ENCODE results near the gene PLEKHA7. TPM values are rescaled to one million over a fixed set of nuclear protein-coding genes. Genes with fewer than 3 reads are reported as not detected.
"Not testable (repeated sequence)": the region's sequence is repeated elsewhere in the genome, so short reads cannot be mapped to it uniquely, and the experiment has no call there.

The PLEKHA7 gene
- total RNA-seq, 2 donors from 2014 or later: 17.5 to 21.9 TPM

DNA sequence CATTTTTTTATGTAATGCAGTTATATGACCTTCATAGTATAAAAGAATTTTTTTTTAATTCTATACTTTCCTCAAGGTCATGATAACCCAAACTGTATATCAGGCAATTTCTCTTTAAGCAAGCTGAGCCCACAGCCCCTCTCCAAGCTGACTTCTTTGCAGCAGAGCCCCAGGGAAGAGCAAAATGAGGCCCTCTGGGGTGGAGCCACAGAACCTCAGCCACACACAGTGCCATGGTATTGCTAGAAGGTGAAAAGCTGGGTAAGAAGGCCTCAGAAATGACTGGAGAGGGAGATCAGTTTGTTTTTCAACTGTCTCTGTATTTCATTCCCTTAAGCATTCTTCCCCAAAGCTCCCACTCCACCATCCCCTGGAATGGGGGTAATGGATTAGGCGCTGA lies 108.8 kb downstream of the PLEKHA7 start:
- 80% methylated on average over 1 of the region's 1 CpG; no CpG with 5 or more reads in 1 of the 2 experiments for WGBS, 2 experiments (ENCODE audit: insufficient coverage in 1 of 2, insufficient read length in 1 of 2)
- peaks cover 1% of the 10 kb centered on the region for H3K27me3 Mint-ChIP-seq (ENCODE audit: insufficient read depth)
- no peak overlapping the region for H3K4me3 ChIP-seq (ENCODE audit: low read length)

DNA sequence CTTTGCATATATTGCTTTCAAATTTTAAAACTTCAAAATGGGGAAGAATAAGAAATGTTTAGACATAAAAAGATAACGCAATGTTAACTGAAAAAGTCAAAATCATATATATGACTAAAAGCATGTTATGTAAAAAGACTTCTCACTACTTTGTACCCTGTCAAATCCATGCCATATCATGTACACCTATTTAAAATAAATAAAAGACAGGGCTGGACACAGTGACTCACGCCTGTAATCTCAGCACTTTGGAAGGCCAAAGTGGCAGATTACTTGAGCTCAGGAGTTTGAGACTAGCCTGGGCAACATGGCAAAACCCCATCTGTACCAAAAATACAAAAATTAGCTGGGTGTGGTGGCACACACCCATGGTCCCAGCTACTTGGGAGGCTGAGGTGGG lies 109.5 kb downstream of the PLEKHA7 start:
- not testable (repeated sequence) for H3K27me3 Mint-ChIP-seq (ENCODE audit: insufficient read depth); H3K27ac Mint-ChIP-seq; H3K36me3 ChIP-seq (ENCODE audit: control insufficient read depth, insufficient read depth, low read length); H3K9me3 ChIP-seq (ENCODE audit: control insufficient read depth, low read length); H3K9me3 Mint-ChIP-seq; H3K9ac ChIP-seq (ENCODE audit: extremely low read depth, low read length, poor library complexity, severe bottlenecking); H3K4me3 ChIP-seq (ENCODE audit: low read length); DNase-seq; H3K36me3 Mint-ChIP-seq (ENCODE audit: low read depth); H3K27me3 ChIP-seq (ENCODE audit: control insufficient read depth, insufficient read depth, low read length, poor library complexity, severe bottlenecking); H3K27ac ChIP-seq (ENCODE audit: low read depth, low read length); H3K4me1 Mint-ChIP-seq; H3K4me1 ChIP-seq (ENCODE audit: control insufficient read depth, insufficient read depth, low read length); H3K4me3 Mint-ChIP-seq
- 88 to 96% methylated on average over 1 to 2 of the region's 2 CpGs for WGBS, 2 experiments (ENCODE audit: insufficient coverage in 1 of 2, insufficient read length in 1 of 2)

More for the DNA sequence above, 108.8 kb downstream of the PLEKHA7 start:
- H3K9ac ChIP-seq (ENCODE audit: extremely low read depth, low read length, poor library complexity, severe bottlenecking): no peak overlapping the region
- no peak for TF ChIP-seq CTCF (conservative IDR thresholded peaks at IDR 0.05)
- H3K36me3 Mint-ChIP-seq (ENCODE audit: low read depth): peaks cover 4% of the 10 kb centered on the region
- no peaks in the 10 kb centered on the region for H3K36me3 ChIP-seq (ENCODE audit: control insufficient read depth, insufficient read depth, low read length)
- peaks cover 6% of the 10 kb centered on the region for H3K9me3 Mint-ChIP-seq
- no peaks in the 10 kb centered on the region for H3K4me1 ChIP-seq (ENCODE audit: control insufficient read depth, insufficient read depth, low read length)
- no peaks in the 10 kb centered on the region for H3K27me3 ChIP-seq (ENCODE audit: control insufficient read depth, insufficient read depth, low read length, poor library complexity, severe bottlenecking)
- H3K4me1 Mint-ChIP-seq: peaks cover 3% of the 10 kb centered on the region
- no peak for DNase-seq
- H3K27ac Mint-ChIP-seq: no peak overlapping the region
- no peak overlapping the region for H3K4me3 Mint-ChIP-seq
- no peak overlapping the region for H3K27ac ChIP-seq (ENCODE audit: low read depth, low read length)
- H3K9me3 ChIP-seq (ENCODE audit: control insufficient read depth, low read length): no peaks in the 10 kb centered on the region

GRCh38 chr11:16902781-16903378 lies 111.3 kb downstream of the PLEKHA7 start:
- Histone ChIP-seq H3K27ac (ENCODE audit: low read depth, low read length) (no peak overlapping the region), H3K4me1 (ENCODE audit: control insufficient read depth, insufficient read depth, low read length) (peaks cover 2% of the 10 kb centered on the region), H3K9ac (ENCODE audit: extremely low read depth, low read length, poor library complexity, severe bottlenecking) (no peak overlapping the region), H3K36me3 (ENCODE audit: control insufficient read depth, insufficient read depth, low read length) (no peaks in the 10 kb centered on the region), H3K27me3 (ENCODE audit: control insufficient read depth, insufficient read depth, low read length, poor library complexity, severe bottlenecking) (no peaks in the 10 kb centered on the region), H3K4me3 (ENCODE audit: low read length) (no peak overlapping the region), H3K9me3 (ENCODE audit: control insufficient read depth, low read length) (no peaks in the 10 kb centered on the region)
- no peak for DNase-seq
- H3K36me3 Mint-ChIP-seq (ENCODE audit: low read depth): peaks cover 4% of the 10 kb centered on the region
- no peak overlapping the region for H3K4me3 Mint-ChIP-seq
- peaks cover 6% of the 10 kb centered on the region for H3K9me3 Mint-ChIP-seq
- peaks cover 1% of the 10 kb centered on the region for H3K27me3 Mint-ChIP-seq (ENCODE audit: insufficient read depth)
- no peak overlapping the region for H3K27ac Mint-ChIP-seq
- TF ChIP-seq CTCF (conservative IDR thresholded peaks at IDR 0.05): no peak
- WGBS, 2 experiments (ENCODE audit: insufficient coverage in 1 of 2, insufficient read length in 1 of 2): 86 to 100% methylated on average over 1 to 2 of the region's 2 CpGs
- peaks cover 23% of the 10 kb centered on the region for H3K4me1 Mint-ChIP-seq

GRCh38 chr11:16902182-16902581 lies 112.0 kb downstream of the PLEKHA7 start:
- H3K36me3 Mint-ChIP-seq (ENCODE audit: low read depth): peaks cover 4% of the 10 kb centered on the region
- H3K4me1 Mint-ChIP-seq: peaks cover 30% of the 10 kb centered on the region
- 82 to 100% methylated on average over 3 to 6 of the region's 6 CpGs for WGBS, 2 experiments (ENCODE audit: insufficient coverage in 1 of 2, insufficient read length in 1 of 2)
- no peak overlapping the region for H3K27ac Mint-ChIP-seq
- H3K27me3 Mint-ChIP-seq (ENCODE audit: insufficient read depth): peaks cover 1% of the 10 kb centered on the region
- Histone ChIP-seq H3K36me3 (ENCODE audit: control insufficient read depth, insufficient read depth, low read length) (no peaks in the 10 kb centered on the region), H3K9ac (ENCODE audit: extremely low read depth, low read length, poor library complexity, severe bottlenecking) (no peak overlapping the region), H3K4me3 (ENCODE audit: low read length) (no peak overlapping the region), H3K27me3 (ENCODE audit: control insufficient read depth, insufficient read depth, low read length, poor library complexity, severe bottlenecking) (no peaks in the 10 kb centered on the region), H3K4me1 (ENCODE audit: control insufficient read depth, insufficient read depth, low read length) (peaks cover 8% of the 10 kb centered on the region), H3K27ac (ENCODE audit: low read depth, low read length) (no peak overlapping the region), H3K9me3 (ENCODE audit: control insufficient read depth, low read length) (no peaks in the 10 kb centered on the region)
- no peak overlapping the region for H3K4me3 Mint-ChIP-seq
- DNase-seq: no peak
- peaks cover 6% of the 10 kb centered on the region for H3K9me3 Mint-ChIP-seq
- no peak for TF ChIP-seq CTCF (conservative IDR thresholded peaks at IDR 0.05)
